IMR-90 (cell line): ENCODE measurements around the gene RBFOX1. TPM values are rescaled to one million over a fixed set of nuclear protein-coding genes. Genes with fewer than 3 reads are reported as not detected.

Experiments
- ATAC-seq: fragments of 200-7000 bp; cut with Tn5 transposase; 2 replicates; pipeline ENCODE4 v1.9.1; 2020; ENCODE audit warnings: low read depth, mild to moderate bottlenecking, moderate library complexity
- BruUV-seq: library from RNA; stranded (reverse); fragments of 400-500 nt; replicated peaks from 2 replicates; lab custom pipeline; 2021; lab: Mats Ljungman, UMichigan
- CTCF ChIA-PET: fragments of 300-600 bp; formaldehyde crosslinking; extraction: SDS; loops from one replicate; lab custom pipeline; 2021; ENCODE audit warnings: antibody characterized with exemption; lab: Yijun Ruan, JAX
- POLR2A ChIA-PET: fragments of 300-600 bp; sonication (Branson Sonifier 250); formaldehyde crosslinking; loops from one replicate; lab custom pipeline; 2022; ENCODE audit warnings: antibody characterized with exemption; ENCODE audit not compliant: unreplicated experiment; lab: Charles Lee
- DNase-seq: peaks from one replicate; pipeline ENCODE4 v3.0.0; 2013
- H2AFZ ChIP-seq: replicated peaks from 2 replicates; pipeline ENCODE3; 2013; ENCODE audit warnings: low read length, mild to moderate bottlenecking; ENCODE audit not compliant: poor library complexity
- H2AK5ac ChIP-seq: 2 replicates; pipeline ENCODE4 v1.6.1; 2013; ENCODE audit warnings: low read depth, low read length, inconsistent platforms
- H2AK9ac ChIP-seq: replicated peaks from 2 replicates; pipeline ENCODE3; 2013; ENCODE audit warnings: mild to moderate bottlenecking, low read depth, low read length, moderate library complexity; ENCODE audit not compliant: poor library complexity
- H2BK120ac ChIP-seq: 2 replicates; pipeline ENCODE4 v1.6.1; 2013; ENCODE audit warnings: low read depth, low read length, inconsistent platforms
- H2BK15ac ChIP-seq: 3 replicates; pipeline ENCODE4 v1.6.1; 2013; ENCODE audit warnings: low read depth, low read length, inconsistent platforms
- H2BK20ac ChIP-seq: 2 replicates; pipeline ENCODE4 v1.6.1; 2013; ENCODE audit warnings: low read depth, mild to moderate bottlenecking, inconsistent platforms, low read length, moderate library complexity
- H2BK5ac ChIP-seq: 2 replicates; pipeline ENCODE4 v1.6.1; 2013; ENCODE audit warnings: mild to moderate bottlenecking, low read depth, low read length, inconsistent platforms; ENCODE audit not compliant: poor library complexity, severe bottlenecking
- H3K14ac ChIP-seq: replicated peaks from 2 replicates; pipeline ENCODE4 v1.6.1; 2013; ENCODE audit warnings: low read depth, low read length, inconsistent platforms
- H3K18ac ChIP-seq: 2 replicates; pipeline ENCODE4 v1.6.1; 2013; ENCODE audit warnings: low read depth, low read length, control low read depth
- H3K23ac ChIP-seq: 2 replicates; pipeline ENCODE4 v1.6.1; 2013; ENCODE audit warnings: low read depth, low read length, inconsistent platforms
- H3K27ac ChIP-seq: 2 replicates; pipeline ENCODE4 v1.5.1; 2013; ENCODE audit warnings: mild to moderate bottlenecking, control low read depth, low read length; ENCODE audit not compliant: insufficient read depth
- H3K27me3 ChIP-seq: 2 replicates; pipeline ENCODE4 v1.6.1; 2013; ENCODE audit warnings: low read length; ENCODE audit not compliant: control insufficient read depth, insufficient read depth
- H3K36me3 ChIP-seq: 2 replicates; pipeline ENCODE4 v1.6.1; 2013; ENCODE audit warnings: low read length, mixed read lengths; ENCODE audit not compliant: control insufficient read depth, insufficient read depth
- H3K4ac ChIP-seq: 2 replicates; pipeline ENCODE4 v1.6.1; 2013; ENCODE audit warnings: low read depth, low read length, inconsistent platforms
- H3K4me1 ChIP-seq: 2 replicates; pipeline ENCODE4 v1.6.1; 2013; ENCODE audit warnings: low read length, mixed read lengths; ENCODE audit not compliant: control insufficient read depth, insufficient read depth
- H3K4me2 ChIP-seq: 2 replicates; pipeline ENCODE4 v1.6.1; 2013; ENCODE audit warnings: low read depth, mild to moderate bottlenecking, control low read depth, low read length, moderate library complexity
- H3K4me3 ChIP-seq: 2 replicates; pipeline ENCODE4 v1.5.1; 2013; ENCODE audit warnings: low read depth, mild to moderate bottlenecking, control low read depth, low read length, moderate library complexity; ENCODE audit not compliant: insufficient read depth
- H3K56ac ChIP-seq: 2 replicates; pipeline ENCODE4 v1.6.1; 2013; ENCODE audit warnings: low read length, inconsistent platforms; ENCODE audit not compliant: insufficient read depth; ENCODE audit errors: extremely low read depth
- H3K79me1 ChIP-seq, 2 experiments: 2 replicates each; pipeline ENCODE4 v1.6.1; 2013; ENCODE audit warnings: low read length in 2 of 2, inconsistent platforms in 1 of 2, low read depth in 1 of 2
- H3K9ac ChIP-seq: 2 replicates; pipeline ENCODE4 v1.6.1; 2013; ENCODE audit warnings: low read depth, low read length, control low read depth
- H3K9me1 ChIP-seq: 2 replicates; pipeline ENCODE4 v1.6.1; 2013; ENCODE audit warnings: low read length, inconsistent platforms; ENCODE audit not compliant: insufficient read depth
- H3K9me3 ChIP-seq: 2 replicates; pipeline ENCODE4 v1.6.1; 2013; ENCODE audit warnings: low read length; ENCODE audit not compliant: control insufficient read depth, insufficient read depth
- H4K20me1 ChIP-seq: 2 replicates; pipeline ENCODE4 v1.6.1; 2013; ENCODE audit warnings: low read length, inconsistent platforms; ENCODE audit not compliant: insufficient read depth
- H4K5ac ChIP-seq: 2 replicates; pipeline ENCODE4 v1.6.1; 2013; ENCODE audit warnings: mild to moderate bottlenecking, low read depth, low read length, control low read depth
- H4K8ac ChIP-seq, 2 experiments: 2 replicates each; pipeline ENCODE4 v1.6.1; 2013; ENCODE audit warnings: low read depth in 2 of 2, low read length in 2 of 2, control low read depth in 1 of 2, inconsistent platforms in 1 of 2
- H4K91ac ChIP-seq: 2 replicates; pipeline ENCODE4 v1.6.1; 2013; ENCODE audit warnings: low read depth, low read length, inconsistent platforms; ENCODE audit not compliant: insufficient read depth
- CEBPB ChIP-seq: IDR thresholded peaks from 2 replicates; pipeline ENCODE4 v1.6.1; 2012; ENCODE audit warnings: low read depth, low read length, improper control_type of control experiment
- CHD1 ChIP-seq: IDR thresholded peaks from 2 replicates; pipeline ENCODE4 v1.6.1; 2012; ENCODE audit warnings: low read depth, low read length, improper control_type of control experiment
- ELK1 ChIP-seq: fragments of 150-350 bp; IDR thresholded peaks from 2 replicates; pipeline ENCODE4 v1.6.1; 2016; ENCODE audit warnings: low read depth, mild to moderate bottlenecking, low read length, moderate library complexity, borderline replicate concordance
- FOS ChIP-seq: fragments of 150-350 bp; IDR thresholded peaks from 2 replicates; pipeline ENCODE4 v1.6.1; 2016; ENCODE audit warnings: low read depth, low read length
- WGBS, 2 experiments: methylation state at CpG; one replicate each; pipeline versions ENCODE4 v1.1.5 to v1.1.7; 2013; ENCODE audit warnings: missing lambda C conversion rate in 2 of 2; ENCODE audit not compliant: insufficient read length in 1 of 2; ENCODE audit errors: extremely low coverage in 2 of 2; 5-methylcytosine and 5-hydroxymethylcytosine counted together
- dilution Hi-C: fragments of 300-500 bp; cut with HindIII; formaldehyde crosslinking; loops from one replicate; pipeline ENCODE4 v1.14.3; 2018; ENCODE audit warnings: low sequenced_read_pairs; ENCODE audit not compliant: unreplicated experiment
- in situ Hi-C: fragments of 300-500 bp; cut with MboI; formaldehyde crosslinking; loops from 3 replicates; pipeline ENCODE4 v1.14.3; 2019; ENCODE audit warnings: low sequenced_read_pairs, inconsistent platforms, mixed read lengths
- intact Hi-C: fragments of 100-400 bp; cut with micrococcal nuclease; formaldehyde crosslinking; loops from 2 replicates; pipeline ENCODE4 v1.10.0; 2022
- polyA plus RNA-seq, 3 experiments: library from polyadenylated mRNA; depleted of rRNA; stranded (reverse); fragments of >200 nt; gene quantifications; 2 replicates each; pipeline ENCODE4 v1.2.3, GENCODE V29; 2012; ENCODE audit warnings: low replicate concordance in 1 of 3
- total RNA-seq: library from RNA; depleted of rRNA; stranded (reverse); fragments of >200 nt; gene quantifications from 2 replicates; pipeline ENCODE4 v1.2.3, GENCODE V29; 2012

RBFOX1 gene
- total and polyA plus RNA-seq, 2 of the 4 experiments (the other 2 are of a cell fraction) = not detected

- no peaks in the 10 kb centered on the region for H3K9me1 ChIP-seq
- no peaks in the 10 kb centered on the region for H3K4me1 ChIP-seq
- no peaks in the 10 kb centered on the region for H3K79me1 ChIP-seq
- no peak overlapping the region for H2AK9ac ChIP-seq
- H3K9me3 ChIP-seq = peaks cover 21% of the 10 kb centered on the region
- H4K91ac ChIP-seq = no peak overlapping the region
- H2BK5ac ChIP-seq = no peak overlapping the region
- H3K4ac ChIP-seq = no peak overlapping the region
- no peak for ATAC-seq
- H4K5ac ChIP-seq = no peak overlapping the region
- in situ Hi-C loops = no loop called here
- H3K4me2 ChIP-seq = no peak overlapping the region
- no CpG with 5 or more reads among the region's 12 CpGs for WGBS, 2 experiments
- TF ChIP-seq CEBPB = no peak
- no peak for TF ChIP-seq FOS
- TF ChIP-seq CHD1 = no peak
- no peak for TF ChIP-seq ELK1
- BruUV-seq = no TSS peak
- H3K9ac ChIP-seq = no peak overlapping the region
- POLR2A ChIA-PET = no interaction called here
- no peaks in the 10 kb centered on the region for H3K36me3 ChIP-seq
- no peak overlapping the region for H3K23ac ChIP-seq
- intact Hi-C loops = no loop called here
- H3K4me3 ChIP-seq = no peak overlapping the region
- dilution Hi-C loops = no loop called here
- H2BK120ac ChIP-seq = no peak overlapping the region
- no peak overlapping the region for H4K8ac ChIP-seq
- H3K18ac ChIP-seq = no peak overlapping the region
- no peak overlapping the region for H2AK5ac ChIP-seq
- H2BK20ac ChIP-seq = no peak overlapping the region
- H4K20me1 ChIP-seq = no peaks in the 10 kb centered on the region
- no peak for DNase-seq
- H3K27ac ChIP-seq = no peak overlapping the region
- no peak overlapping the region for H2AFZ ChIP-seq
- no peaks in the 10 kb centered on the region for H3K27me3 ChIP-seq
- CTCF ChIA-PET = interaction anchor here (0.6 kb wide), 1 partner anchor 533 kb away, joined by 3 read pairs; no protein-coding TSS in a partner anchor
- H3K14ac ChIP-seq = no peak overlapping the region
- no peak overlapping the region for H2BK15ac ChIP-seq
- no peak overlapping the region for H3K56ac ChIP-seq
These were observed 18.5 kb upstream of the RBFOX1 start for GRCh38 chr16:7314163-7314562.
